Measurements from ENCODE around the gene GLB1L2. TPM values are rescaled to one million over a fixed set of nuclear protein-coding genes. Genes with fewer than 3 reads are reported as not detected.

GLB1L2 gene
- total RNA-seq, 2 donors from 2014 or later, result 2.5 to 4.1 TPM

DNA sequence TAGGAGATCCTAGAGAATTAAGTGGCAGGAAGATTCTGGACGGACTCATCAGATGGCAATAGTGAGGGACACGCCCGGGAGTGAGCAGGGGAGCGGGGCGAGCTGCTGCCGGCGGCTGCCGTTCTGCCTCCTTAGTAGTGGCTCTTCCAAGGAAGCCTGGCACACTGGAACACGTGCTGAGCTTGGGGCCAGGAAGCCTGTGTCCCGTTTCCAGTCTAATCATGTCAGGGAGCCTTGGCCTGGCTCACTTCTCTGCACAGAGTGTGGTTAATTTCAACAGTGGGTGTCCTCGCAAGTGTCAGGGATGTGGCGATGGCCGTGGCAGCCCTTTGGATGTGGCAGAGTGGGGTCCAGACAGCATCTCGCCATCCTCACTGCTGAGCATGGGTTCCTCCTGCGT is 39.1 kb upstream of the GLB1L2 start:
- no peaks in the 10 kb centered on the region for H3K36me3 ChIP-seq
- no peak overlapping the region for H3K4me3 ChIP-seq
- no peaks in the 10 kb centered on the region for H3K4me1 ChIP-seq (ENCODE audit: control insufficient read depth in 1 of 2, low read depth in 2 of 2)
- TF ChIP-seq, protein P1, sequence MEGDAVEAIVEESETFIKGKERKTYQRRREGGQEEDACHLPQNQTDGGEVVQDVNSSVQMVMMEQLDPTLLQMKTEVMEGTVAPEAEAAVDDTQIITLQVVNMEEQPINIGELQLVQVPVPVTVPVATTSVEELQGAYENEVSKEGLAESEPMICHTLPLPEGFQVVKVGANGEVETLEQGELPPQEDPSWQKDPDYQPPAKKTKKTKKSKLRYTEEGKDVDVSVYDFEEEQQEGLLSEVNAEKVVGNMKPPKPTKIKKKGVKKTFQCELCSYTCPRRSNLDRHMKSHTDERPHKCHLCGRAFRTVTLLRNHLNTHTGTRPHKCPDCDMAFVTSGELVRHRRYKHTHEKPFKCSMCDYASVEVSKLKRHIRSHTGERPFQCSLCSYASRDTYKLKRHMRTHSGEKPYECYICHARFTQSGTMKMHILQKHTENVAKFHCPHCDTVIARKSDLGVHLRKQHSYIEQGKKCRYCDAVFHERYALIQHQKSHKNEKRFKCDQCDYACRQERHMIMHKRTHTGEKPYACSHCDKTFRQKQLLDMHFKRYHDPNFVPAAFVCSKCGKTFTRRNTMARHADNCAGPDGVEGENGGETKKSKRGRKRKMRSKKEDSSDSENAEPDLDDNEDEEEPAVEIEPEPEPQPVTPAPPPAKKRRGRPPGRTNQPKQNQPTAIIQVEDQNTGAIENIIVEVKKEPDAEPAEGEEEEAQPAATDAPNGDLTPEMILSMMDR (IDR thresholded peaks at IDR 0.05), result no peak
- H3K27ac ChIP-seq, result no peak overlapping the region
- no peaks in the 10 kb centered on the region for H3K27me3 ChIP-seq (replicated peaks; ENCODE audit: insufficient read depth)
- H3K9me3 ChIP-seq, result no peaks in the 10 kb centered on the region
- DNase-seq (ENCODE audit: low spot score) (no peak), ATAC-seq (ENCODE audit: insufficient number of reproducible peaks, low FRiP score, low read depth) (no peak)

DNA sequence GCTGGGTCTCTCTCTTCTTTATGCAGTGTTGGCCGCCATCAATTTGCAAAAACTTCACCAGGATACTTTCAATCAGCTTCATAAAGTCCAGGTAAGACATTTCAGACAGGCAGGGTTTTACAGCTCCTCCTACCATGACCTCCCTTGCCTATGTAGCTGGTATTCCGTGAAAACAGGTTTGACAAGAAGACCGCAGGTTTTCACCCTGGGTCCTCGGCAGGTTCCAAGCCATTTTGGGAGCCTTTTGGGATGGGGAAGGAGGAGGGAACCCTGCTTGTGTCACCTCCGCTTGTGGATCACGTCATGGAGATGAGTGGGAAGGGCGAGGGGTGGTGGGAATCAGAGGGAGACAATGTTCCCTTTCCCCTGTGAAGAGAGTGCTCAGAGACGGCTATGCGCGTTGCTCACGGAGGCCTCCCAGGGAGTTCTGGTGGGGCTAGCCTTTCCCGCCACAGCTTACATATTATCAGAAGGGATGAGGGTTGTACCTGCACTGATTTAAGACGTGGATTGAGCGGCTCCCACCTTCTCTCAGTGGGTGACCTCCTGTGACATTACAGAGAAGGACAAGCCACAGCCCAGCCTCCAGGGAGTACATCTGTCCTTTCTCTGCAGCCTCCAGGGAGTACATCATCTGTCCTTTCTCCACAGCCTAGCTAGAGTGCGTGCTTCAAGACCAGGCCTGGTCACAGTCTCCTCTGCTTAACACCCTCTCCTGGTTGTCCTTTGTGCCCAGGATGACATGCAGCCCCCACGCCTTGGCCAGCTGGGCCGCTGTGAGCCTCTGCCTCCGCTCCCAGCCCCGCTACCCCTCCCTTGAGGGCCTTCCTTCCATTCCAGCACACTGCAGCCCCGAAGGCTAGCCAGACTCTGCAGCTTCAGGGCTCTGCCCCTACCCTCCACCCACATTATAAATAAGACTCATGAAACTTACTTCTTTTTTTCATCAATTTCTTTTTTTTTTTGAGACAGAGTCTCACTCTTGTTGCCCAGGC is 38.4 kb upstream of the GLB1L2 start:
- DNase-seq (ENCODE audit: low spot score), result no peak

DNA sequence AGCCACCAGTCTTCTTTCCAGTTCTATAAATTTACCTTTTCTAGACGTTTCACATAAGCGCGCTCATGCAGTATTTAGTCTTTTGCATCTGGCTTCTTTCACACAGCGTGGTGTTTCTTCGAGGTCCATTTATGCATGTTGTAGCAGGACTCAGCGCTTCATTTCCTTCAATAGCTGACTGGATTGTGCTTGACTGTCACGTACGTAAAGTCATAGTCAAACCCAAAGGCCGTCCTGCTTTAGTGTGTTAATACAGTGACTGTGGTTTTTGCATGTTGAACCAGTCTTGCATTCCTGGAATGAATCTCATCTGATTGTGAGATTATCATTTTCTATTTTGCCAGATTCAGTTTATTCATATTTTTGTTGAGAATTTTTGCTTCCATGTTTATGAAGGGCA is 37.1 kb upstream of the GLB1L2 start:
- TF ChIP-seq, protein P1 (IDR thresholded peaks at IDR 0.05), result no peak
- no peaks in the 10 kb centered on the region for H3K9me3 ChIP-seq

More for the DNA sequence above, 38.4 kb upstream of the GLB1L2 start:
- H3K27ac ChIP-seq, result no peak overlapping the region
- no peaks in the 10 kb centered on the region for H3K27me3 ChIP-seq (replicated peaks; ENCODE audit: insufficient read depth)
- ATAC-seq (ENCODE audit: insufficient number of reproducible peaks, low FRiP score, low read depth), result no peak
- H3K9me3 ChIP-seq, result no peaks in the 10 kb centered on the region
- TF ChIP-seq, protein P1 (IDR thresholded peaks at IDR 0.05), result no peak
- H3K36me3 ChIP-seq, result no peaks in the 10 kb centered on the region
- H3K4me1 ChIP-seq (ENCODE audit: control insufficient read depth in 1 of 2, low read depth in 2 of 2), result no peaks in the 10 kb centered on the region
- no peak overlapping the region for H3K4me3 ChIP-seq

DNA sequence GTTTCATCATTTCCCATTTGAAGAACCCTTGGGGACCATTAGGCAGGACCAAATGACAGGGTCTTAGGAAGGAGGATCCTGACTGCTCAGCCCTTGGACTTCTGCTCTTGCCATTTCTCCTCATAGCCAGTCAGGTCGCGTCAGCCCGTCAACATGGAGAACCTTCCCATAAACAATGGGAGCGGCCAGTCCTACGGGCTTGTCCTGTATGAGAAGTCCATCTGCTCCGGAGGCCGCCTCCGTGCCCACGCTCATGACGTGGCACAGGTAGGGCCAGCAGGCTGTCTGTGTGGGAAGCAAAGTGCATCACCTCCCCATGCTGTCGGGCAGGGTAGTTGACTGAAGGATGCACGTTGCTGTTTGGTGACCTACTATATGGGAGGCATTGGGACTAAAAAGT is 19.6 kb upstream of the GLB1L2 start:
- H3K27me3 ChIP-seq (replicated peaks; ENCODE audit: insufficient read depth), result no peaks in the 10 kb centered on the region
- no peaks in the 10 kb centered on the region for H3K4me1 ChIP-seq (ENCODE audit: control insufficient read depth in 1 of 2, low read depth in 2 of 2)
- no peaks in the 10 kb centered on the region for H3K36me3 ChIP-seq
- no peak overlapping the region for H3K27ac ChIP-seq
- ATAC-seq (ENCODE audit: insufficient number of reproducible peaks, low FRiP score, low read depth), result no peak
- H3K9me3 ChIP-seq, result peaks cover 5% of the 10 kb centered on the region
- no peak overlapping the region for H3K4me3 ChIP-seq
- no peak for DNase-seq (ENCODE audit: low spot score)
- TF ChIP-seq, protein P1 (IDR thresholded peaks at IDR 0.05), result no peak

More for the DNA sequence above, 37.1 kb upstream of the GLB1L2 start:
- no peak overlapping the region for H3K27ac ChIP-seq
- no peak for DNase-seq (ENCODE audit: low spot score)
- no peak for ATAC-seq (ENCODE audit: insufficient number of reproducible peaks, low FRiP score, low read depth)
- no peaks in the 10 kb centered on the region for H3K27me3 ChIP-seq (replicated peaks; ENCODE audit: insufficient read depth)
- H3K36me3 ChIP-seq, result no peaks in the 10 kb centered on the region
- H3K4me3 ChIP-seq, result no peak overlapping the region
- H3K4me1 ChIP-seq (ENCODE audit: control insufficient read depth in 1 of 2, low read depth in 2 of 2), result no peaks in the 10 kb centered on the region

DNA sequence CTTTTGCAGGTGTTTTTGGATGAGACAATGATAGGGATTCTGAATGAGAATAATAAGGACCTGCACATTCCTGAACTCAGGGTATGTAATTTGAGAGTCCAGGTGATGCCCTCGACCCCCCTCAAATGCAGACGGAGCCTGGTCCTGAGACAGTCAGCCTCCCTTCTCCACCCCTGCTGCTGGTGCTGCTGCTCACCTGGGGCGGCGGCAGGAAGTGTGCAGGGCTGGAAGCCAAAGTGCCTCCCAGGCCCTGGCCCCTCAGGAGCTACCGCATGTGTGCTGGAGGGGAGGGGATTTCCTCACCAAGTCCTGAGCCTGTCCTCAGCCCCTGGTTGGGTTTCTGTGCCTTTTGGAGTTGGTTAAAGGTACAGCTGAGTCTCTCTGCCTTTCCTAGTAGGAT is 19.0 kb upstream of the GLB1L2 start:
- TF ChIP-seq, protein P1 (IDR thresholded peaks at IDR 0.05), result no peak
- Histone ChIP-seq H3K4me1 (ENCODE audit: control insufficient read depth in 1 of 2, low read depth in 2 of 2) (no peaks in the 10 kb centered on the region), H3K27me3 (replicated peaks; ENCODE audit: insufficient read depth) (no peaks in the 10 kb centered on the region), H3K9me3 (peaks cover 5% of the 10 kb centered on the region), H3K36me3 (no peaks in the 10 kb centered on the region), H3K27ac (no peak overlapping the region), H3K4me3 (no peak overlapping the region)
- DNase-seq (ENCODE audit: low spot score) (no peak), ATAC-seq (ENCODE audit: insufficient number of reproducible peaks, low FRiP score, low read depth) (no peak)
